K562 (cell line): ENCODE results near the gene PIK3C2B. TPM values are rescaled to one million over a fixed set of nuclear protein-coding genes. Genes with fewer than 3 reads are reported as not detected.

Experiments
- ARHGAP35 ChIP-seq: fragments of 450-650 bp; IDR thresholded peaks from 2 replicates; pipeline ENCODE4 v1.6.1; 2018; ENCODE audit not compliant: partially characterized antibody
- BRD4 ChIP-seq: fragments of 200-600 bp; sonication (generic); IDR thresholded peaks from 2 replicates; pipeline ENCODE4 v1.6.1; 2017; ENCODE audit warnings: inconsistent platforms
- CCAR2 ChIP-seq: fragments of 200-400 bp; formaldehyde crosslinking; IDR thresholded peaks from 2 replicates; pipeline ENCODE4 v1.6.1; 2017; ENCODE audit warnings: mild to moderate bottlenecking, low read depth, low read length
- CCNT2 ChIP-seq: IDR thresholded peaks from 2 replicates; pipeline ENCODE4 v1.6.1; 2011; ENCODE audit warnings: borderline replicate concordance, low read depth, mild to moderate bottlenecking, moderate library complexity, mixed read lengths, low read length; ENCODE audit not compliant: insufficient read length; ENCODE audit errors: extremely low read depth
- EHMT2 ChIP-seq: fragments of 450-650 bp; IDR thresholded peaks from 2 replicates; pipeline ENCODE4 v1.6.1; 2018; ENCODE audit warnings: antibody characterized with exemption
- EP400 ChIP-seq: fragments of 450-650 bp; IDR thresholded peaks from 2 replicates; pipeline ENCODE4 v1.6.1; 2017; ENCODE audit warnings: antibody characterized with exemption, mild to moderate bottlenecking, moderate library complexity
- HDAC6 ChIP-seq: IDR thresholded peaks from 2 replicates; pipeline ENCODE4 v1.6.1; 2012; ENCODE audit warnings: low read depth, mild to moderate bottlenecking, control low read depth, inconsistent platforms, low read length, moderate library complexity
- JUN ChIP-seq, 2 experiments: sonication (generic) in 1 of 2; formaldehyde crosslinking in 1 of 2; IDR thresholded peaks; 2 replicates each; pipeline versions ENCODE4 v1.6.1 to v1.8.0; 2012 to 2022; ENCODE audit warnings: borderline replicate concordance in 2 of 2, mild to moderate bottlenecking in 2 of 2, improper control_type of control experiment in 1 of 2, low read depth in 1 of 2, low read length in 1 of 2, missing genetic modification reagents in 1 of 2
- MEF2D ChIP-seq: conservative IDR thresholded peaks from 2 replicates; pipeline ENCODE4 v1.6.1; 2016; ENCODE audit warnings: low read depth, missing genetic modification characterization, missing compliant biosample characterization
- MXI1 ChIP-seq: IDR thresholded peaks from 2 replicates; pipeline ENCODE4 v1.6.1; 2011; ENCODE audit warnings: low read depth, mild to moderate bottlenecking, improper control_type of control experiment, low read length
- NKRF ChIP-seq: fragments of 450-650 bp; IDR thresholded peaks from 2 replicates; pipeline ENCODE4 v1.6.1; 2016; ENCODE audit warnings: borderline replicate concordance
- NONO ChIP-seq, 2 experiments: fragments of 200-400 bp in 1 of 2; fragments of 450-650 bp in 1 of 2; formaldehyde crosslinking in 1 of 2; IDR thresholded peaks; 2 replicates each; pipeline ENCODE4 v1.6.1; 2017; ENCODE audit warnings: low read depth in 2 of 2, mild to moderate bottlenecking in 2 of 2, moderate library complexity in 2 of 2, low read length in 1 of 2
- NR2C1 ChIP-seq, 2 experiments: fragments of 450-650 bp; IDR thresholded peaks; 2 replicates each; pipeline ENCODE4 v1.6.1; 2017; ENCODE audit warnings: mild to moderate bottlenecking in 2 of 2, antibody characterized with exemption in 1 of 2, inconsistent platforms in 1 of 2, missing compliant biosample characterization in 1 of 2, missing genetic modification characterization in 1 of 2
- PHB2 ChIP-seq: fragments of 450-650 bp; IDR thresholded peaks from 2 replicates; pipeline ENCODE4 v1.6.1; 2017; ENCODE audit warnings: low read depth
- PML ChIP-seq: IDR thresholded peaks from 2 replicates; pipeline ENCODE4 v1.6.1; 2012; ENCODE audit warnings: low read length, inconsistent platforms
- PRMT5 ChIP-seq: sonication (generic); formaldehyde crosslinking; IDR thresholded peaks from 2 replicates; pipeline ENCODE4 v1.5.0; 2020; ENCODE audit warnings: missing genetic modification reagents
- SMARCC2 ChIP-seq: fragments of 450-650 bp; IDR thresholded peaks from 2 replicates; pipeline ENCODE4 v1.6.1; 2017; ENCODE audit warnings: antibody characterized with exemption, moderate library complexity, mild to moderate bottlenecking, low read depth
- TBP ChIP-seq: optimal IDR thresholded peaks from 2 replicates; pipeline ENCODE3; 2011; ENCODE audit warnings: low read depth, low read length, improper control_type of control experiment
- U2AF2 ChIP-seq: fragments of 200-400 bp; formaldehyde crosslinking; optimal IDR thresholded peaks from 2 replicates; pipeline ENCODE3; 2017; ENCODE audit warnings: low read depth, mild to moderate bottlenecking, low read length
- ZNF41 ChIP-seq: fragments of 250-450 bp; sonication (Bioruptor Pico); conservative IDR thresholded peaks from 2 replicates; pipeline ENCODE4 v1.4.0; 2020; ENCODE audit warnings: mild to moderate bottlenecking
- polyA plus RNA-seq, 8 experiments: library from polyadenylated mRNA; depleted of rRNA in 4 of 8; stranded (reverse) in 5 of 8; unstranded in 3 of 8; fragments of >200 nt; fragmentation: Nextera tagmentation in 2 of 8; fragmentation: Illumina TruSeq in 1 of 8; extraction: Ambion mirVana in 2 of 8; extraction: Trizol in 1 of 8; gene quantifications; 2 replicates each; pipeline versions ENCODE4 v1.2.1 to v1.2.3, GENCODE V29; 2011 to 2014; ENCODE audit warnings: inconsistent platforms in 1 of 8, missing spikeins in 1 of 8
- total RNA-seq, 7 experiments: library from RNA; depleted of rRNA in 6 of 7; stranded (reverse); fragments of >200 nt in 6 of 7; fragmentation: Illumina TruSeq in 2 of 7; extraction: Trizol in 2 of 7; gene quantifications; 2 replicates each; pipeline versions ENCODE4 v1.2.1 to v1.2.3, GENCODE V29; 2011 to 2021; ENCODE audit warnings: low replicate concordance in 1 of 7
- TF ChIP-seq, protein P1 (sequence below): fragments of 250-450 bp; sonication (Bioruptor Pico); IDR thresholded peaks from 2 replicates; pipeline ENCODE4 v1.4.0; 2020
- TF ChIP-seq, protein P2 (sequence below): fragments of 250-450 bp; sonication (Bioruptor Pico); IDR thresholded peaks from 2 replicates; pipeline ENCODE4 v1.8.0; 2021; ENCODE audit warnings: moderate library complexity, mild to moderate bottlenecking, inconsistent platforms
- TF ChIP-seq, protein P3 (sequence below): sonication (generic); formaldehyde crosslinking; IDR thresholded peaks from 2 replicates; pipeline ENCODE4 v1.8.1; 2022; ENCODE audit warnings: missing genetic modification reagents

PIK3C2B gene
- total and polyA plus RNA-seq, 9 of the 15 experiments (the other 6 are each of a cell fraction or from before 2014, with no cell fraction given), result 0.10 to 2.9 (median 0.72) TPM

- TF ChIP-seq, protein P1, sequence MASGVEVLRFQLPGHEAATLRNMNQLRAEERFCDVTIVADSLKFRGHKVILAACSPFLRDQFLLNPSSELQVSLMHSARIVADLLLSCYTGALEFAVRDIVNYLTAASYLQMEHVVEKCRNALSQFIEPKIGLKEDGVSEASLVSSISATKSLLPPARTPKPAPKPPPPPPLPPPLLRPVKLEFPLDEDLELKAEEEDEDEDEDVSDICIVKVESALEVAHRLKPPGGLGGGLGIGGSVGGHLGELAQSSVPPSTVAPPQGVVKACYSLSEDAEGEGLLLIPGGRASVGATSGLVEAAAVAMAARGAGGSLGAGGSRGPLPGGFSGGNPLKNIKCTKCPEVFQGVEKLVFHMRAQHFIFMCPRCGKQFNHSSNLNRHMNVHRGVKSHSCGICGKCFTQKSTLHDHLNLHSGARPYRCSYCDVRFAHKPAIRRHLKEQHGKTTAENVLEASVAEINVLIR (CRISPR knock-in tag), result peak; percentile 74
- TF ChIP-seq MXI1 (peak; percentile 72), PHB2 (peak; percentile 72; the same call in 1 of the 2 replicates), SMARCC2 (peak; percentile 57), PRMT5 (CRISPR knock-in tag) (peak; percentile 77; the same call in 1 of the 2 replicates), MEF2D (tag) (no peak; the same call in 1 of the 2 replicates), EHMT2 (peak; percentile 49; the same call in 1 of the 2 replicates), EP400 (peak; percentile 100), U2AF2 (no peak), HDAC6 (no peak), NKRF (peak; percentile 96), JUN (IDR thresholded peaks at IDR 0.05; ENCODE audit: borderline replicate concordance, low read depth, low read length) (peak; percentile 55; the same call in 1 of the 2 replicates), JUN (CRISPR knock-in tag; IDR thresholded peaks at IDR 0.05; ENCODE audit: borderline replicate concordance) (peak; percentile 80; the same call in 1 of the 2 replicates), NONO (IDR thresholded peaks at IDR 0.05; ENCODE audit: low read depth in 2 of 2, low read length in 1 of 2) (no peak; a peak in 1 of 4 replicates), ARHGAP35 (peak; percentile 76), CCAR2 (no peak), PML (peak; percentile 90), TBP (peak; percentile 89), NR2C1 (IDR thresholded peaks at IDR 0.05) (peak; percentile 76), NR2C1 (tag; IDR thresholded peaks at IDR 0.05) (peak; percentile 61; the same call in 1 of the 2 replicates), BRD4 (peak; percentile 100), CCNT2 (peak; percentile 83), ZNF41 (CRISPR knock-in tag) (no peak)
- TF ChIP-seq, protein P2, sequence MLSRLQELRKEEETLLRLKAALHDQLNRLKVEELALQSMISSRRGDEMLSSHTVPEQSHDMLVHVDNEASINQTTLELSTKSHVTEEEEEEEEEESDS, result no peak
- TF ChIP-seq, protein P3, sequence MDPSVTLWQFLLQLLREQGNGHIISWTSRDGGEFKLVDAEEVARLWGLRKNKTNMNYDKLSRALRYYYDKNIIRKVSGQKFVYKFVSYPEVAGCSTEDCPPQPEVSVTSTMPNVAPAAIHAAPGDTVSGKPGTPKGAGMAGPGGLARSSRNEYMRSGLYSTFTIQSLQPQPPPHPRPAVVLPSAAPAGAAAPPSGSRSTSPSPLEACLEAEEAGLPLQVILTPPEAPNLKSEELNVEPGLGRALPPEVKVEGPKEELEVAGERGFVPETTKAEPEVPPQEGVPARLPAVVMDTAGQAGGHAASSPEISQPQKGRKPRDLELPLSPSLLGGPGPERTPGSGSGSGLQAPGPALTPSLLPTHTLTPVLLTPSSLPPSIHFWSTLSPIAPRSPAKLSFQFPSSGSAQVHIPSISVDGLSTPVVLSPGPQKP, result no peak
Measured at GRCh38 chr1:204516180-204516879, 21.7 kb upstream of the PIK3C2B start, which contains the start of gene MDM4 (continued).
